HepG2 (cell line): ENCODE results near the gene GMEB1. TPM values are rescaled to one million over a fixed set of nuclear protein-coding genes. Genes with fewer than 3 reads are reported as not detected.

ENCODE experiments used
- ATAC-seq: fragments of 200-7000 bp; cut with Tn5 transposase; 3 replicates; pipeline ENCODE4 v1.9.1; 2020; ENCODE audit warnings: mild to moderate bottlenecking, moderate library complexity
- BruUV-seq: library from RNA; stranded (reverse); fragments of 400-500 nt; replicated peaks from 2 replicates; lab custom pipeline; 2021; lab: Mats Ljungman, UMichigan
- CTCF ChIA-PET: fragments of 300-600 bp; formaldehyde crosslinking; extraction: SDS; loops from one replicate; lab custom pipeline; 2021; ENCODE audit warnings: low total read pairs, inconsistent platforms, low intra/inter-chr PET ratio; lab: Yijun Ruan, JAX
- POLR2A ChIA-PET: fragments of 350-600 bp; sonication (Branson Sonifier 250); formaldehyde crosslinking; loops from one replicate; lab custom pipeline; 2020; ENCODE audit warnings: antibody characterized with exemption, inconsistent platforms; lab: Yijun Ruan, JAX
- DNase-seq: peaks from one replicate; pipeline ENCODE4 v3.0.0-alpha.2; 2015; ENCODE audit warnings: low spot score
- FAIRE-seq: peaks from 3 replicates; lab custom pipeline; 2011; peaks lifted over from hg19 to GRCh38; lab: Jason Lieb, UNC
- H2AFZ ChIP-seq: one replicate; pipeline ENCODE4 v1.6.1; 2011; ENCODE audit warnings: low read length, inconsistent platforms
- H3K27ac ChIP-seq: fragments of 300-600 bp; 3 replicates; pipeline ENCODE4 v1.8.0; 2011; ENCODE audit warnings: mixed run types, mild to moderate bottlenecking, mixed read lengths, low read length, inconsistent platforms; ENCODE audit not compliant: insufficient read depth; ENCODE audit errors: extremely low read length
- H3K27me3 ChIP-seq, 2 experiments: fragments of 200-600 bp in 1 of 2; 2 replicates in 1 of 2; 3 replicates in 1 of 2; pipeline versions ENCODE4 v1.6.0 to v1.8.0; 2011; ENCODE audit warnings: low read length in 2 of 2, mild to moderate bottlenecking in 2 of 2, moderate library complexity in 2 of 2, inconsistent platforms in 1 of 2; ENCODE audit not compliant: insufficient read depth in 2 of 2, control insufficient read depth in 1 of 2
- H3K36me3 ChIP-seq, 2 experiments: fragments of 200-600 bp in 1 of 2; replicated peaks in 1 of 2; 2 replicates in 1 of 2; 3 replicates in 1 of 2; pipeline versions ENCODE4 v1.5.1 to v1.8.0; 2011; ENCODE audit warnings: low read length in 2 of 2, inconsistent platforms in 1 of 2; ENCODE audit not compliant: insufficient read depth in 2 of 2, control insufficient read depth in 1 of 2
- H3K4me1 ChIP-seq: 2 replicates; pipeline ENCODE4 v1.5.1; 2012; ENCODE audit warnings: low read length, inconsistent platforms; ENCODE audit not compliant: insufficient read depth
- H3K4me2 ChIP-seq: 2 replicates; pipeline ENCODE4 v1.6.0; 2011; ENCODE audit warnings: low read depth, low read length, inconsistent platforms
- H3K4me3 ChIP-seq, 3 experiments: fragments of 200-600 bp in 1 of 3; sonication (generic), shearing (Covaris generic) in 1 of 3; replicated peaks in 1 of 3; 2 replicates each; pipeline ENCODE4 v1.5.1; 2011 to 2016; ENCODE audit warnings: low read length in 3 of 3, inconsistent platforms in 2 of 3, low read depth in 2 of 3, mild to moderate bottlenecking in 2 of 3, control low read depth in 1 of 3, mixed read lengths in 1 of 3; ENCODE audit not compliant: insufficient read depth in 1 of 3
- H3K79me2 ChIP-seq: one replicate; pipeline ENCODE4 v1.6.1; 2011; ENCODE audit warnings: low read length, inconsistent platforms; ENCODE audit not compliant: insufficient read depth
- H3K9ac ChIP-seq: 2 replicates; pipeline ENCODE4 v1.6.0; 2011; ENCODE audit warnings: mild to moderate bottlenecking, low read depth, low read length, inconsistent platforms; ENCODE audit not compliant: insufficient read depth
- H3K9me3 ChIP-seq: 2 replicates; pipeline ENCODE4 v1.5.1; 2012; ENCODE audit warnings: mild to moderate bottlenecking, low read length
- H4K20me1 ChIP-seq: 2 replicates; pipeline ENCODE4 v1.6.0; 2011; ENCODE audit warnings: inconsistent platforms, mild to moderate bottlenecking, low read length, moderate library complexity; ENCODE audit not compliant: insufficient read depth
- ELF3 ChIP-seq: IDR thresholded peaks from 2 replicates; pipeline ENCODE4 v1.6.1; 2016; ENCODE audit warnings: missing genetic modification reagents, missing compliant biosample characterization
- GTF2F1 ChIP-seq: fragments of 150-350 bp; IDR thresholded peaks from 2 replicates; pipeline ENCODE4 v1.6.1; 2014; ENCODE audit warnings: low read length
- GZF1 ChIP-seq: sonication (generic); formaldehyde crosslinking; IDR thresholded peaks from 2 replicates; pipeline ENCODE4 v1.5.1; 2020; ENCODE audit warnings: mild to moderate bottlenecking, missing genetic modification reagents
- KLF16 ChIP-seq, 2 experiments: sonication (generic) in 1 of 2; formaldehyde crosslinking in 1 of 2; IDR thresholded peaks; 2 replicates each; pipeline versions ENCODE4 v1.6.1 to v1.8.0; 2016 to 2023; ENCODE audit warnings: missing genetic modification reagents in 2 of 2, missing compliant biosample characterization in 1 of 2
- MEIS2 ChIP-seq: sonication (generic); formaldehyde crosslinking; IDR thresholded peaks from 2 replicates; pipeline ENCODE4 v1.9.0; 2021; ENCODE audit warnings: mild to moderate bottlenecking, missing genetic modification reagents
- PHB2 ChIP-seq: fragments of 450-650 bp; IDR thresholded peaks from 2 replicates; pipeline ENCODE4 v1.6.1; 2018; ENCODE audit not compliant: partially characterized antibody
- RARG ChIP-seq: sonication (generic); formaldehyde crosslinking; IDR thresholded peaks from 2 replicates; pipeline ENCODE4 v1.4.0; 2020; ENCODE audit warnings: low read depth, mild to moderate bottlenecking, missing genetic modification reagents
- RBM39 ChIP-seq: fragments of 200-400 bp; formaldehyde crosslinking; IDR thresholded peaks from one replicate; pipeline ENCODE4 v1.6.1; 2018; ENCODE audit warnings: antibody characterized with exemption, mild to moderate bottlenecking, low read depth, low read length; ENCODE audit not compliant: poor library complexity, severe bottlenecking
- RORA ChIP-seq: sonication (generic); formaldehyde crosslinking; IDR thresholded peaks from 2 replicates; pipeline ENCODE4 v1.5.0; 2020; ENCODE audit warnings: mild to moderate bottlenecking, missing genetic modification reagents, moderate library complexity
- ZBTB20 ChIP-seq: sonication (generic); formaldehyde crosslinking; IDR thresholded peaks from 2 replicates; pipeline ENCODE4 v1.8.1; 2023; ENCODE audit warnings: missing genetic modification reagents, low read depth, mild to moderate bottlenecking, borderline replicate concordance
- ZBTB7A ChIP-seq: sonication (generic); formaldehyde crosslinking; IDR thresholded peaks from 2 replicates; pipeline ENCODE4 v1.8.0; 2022; ENCODE audit warnings: mild to moderate bottlenecking, missing genetic modification reagents
- ZEB1 ChIP-seq: IDR thresholded peaks from 2 replicates; pipeline ENCODE4 v1.6.1; 2012; ENCODE audit warnings: mild to moderate bottlenecking, low read depth, inconsistent platforms; ENCODE audit not compliant: insufficient replicate concordance
- ZHX1 ChIP-seq: sonication (generic); formaldehyde crosslinking; IDR thresholded peaks from 2 replicates; pipeline ENCODE4 v1.8.1; 2022; ENCODE audit warnings: low read depth, mild to moderate bottlenecking, missing genetic modification reagents
- ZNF574 ChIP-seq: sonication (generic); formaldehyde crosslinking; IDR thresholded peaks from 2 replicates; pipeline ENCODE4 v1.4.0; 2020; ENCODE audit warnings: missing genetic modification reagents
- in situ Hi-C: cut with HindIII; loops from 2 replicates; pipeline ENCODE4 v1.10.0; 2017; ENCODE audit warnings: low pct_unique_long_range_greater_than_20kb; ENCODE audit not compliant: extremely low pct_ligation_motif_present
- intact Hi-C: fragments of 100-400 bp; cut with micrococcal nuclease; formaldehyde crosslinking; loops from one replicate; pipeline ENCODE4 v1.10.0; 2022; ENCODE audit not compliant: unreplicated experiment
- polyA plus RNA-seq, 8 experiments: library from polyadenylated mRNA; depleted of rRNA in 3 of 8; stranded (reverse) in 7 of 8; unstranded in 1 of 8; fragments of >200 nt; fragmentation: Illumina TruSeq in 4 of 8; extraction: Trizol in 4 of 8; gene quantifications; 2 replicates each; pipeline versions ENCODE4 v1.2.1 to v1.2.3, GENCODE V29; 2011 to 2016; ENCODE audit warnings: low read depth in 4 of 8, missing spikeins in 1 of 8, mixed read lengths in 1 of 8; ENCODE audit not compliant: insufficient read depth in 1 of 8
- total RNA-seq, 5 experiments: library from RNA; depleted of rRNA; stranded (reverse); fragments of >200 nt; fragmentation: Illumina TruSeq; extraction: Trizol; gene quantifications; 2 replicates each; pipeline ENCODE4 v1.2.3, GENCODE V29; 2016; ENCODE audit warnings: low read depth in 1 of 5
- TF ChIP-seq, protein P1 (sequence below): sonication (generic); formaldehyde crosslinking; IDR thresholded peaks from 2 replicates; pipeline ENCODE4 v1.5.1; 2020; ENCODE audit warnings: missing genetic modification reagents, mild to moderate bottlenecking, borderline replicate concordance
- TF ChIP-seq, protein P2 (sequence below): conservative IDR thresholded peaks from 2 replicates; pipeline ENCODE4 v1.6.1; 2018; ENCODE audit warnings: missing genetic modification reagents

Gene GMEB1
- total and polyA plus RNA-seq, 2 of the 13 experiments (the other 11 are each of a cell fraction or from before 2014, with no cell fraction given), result 3.0 to 6.0 TPM

- H3K79me2 ChIP-seq, result no peaks in the 10 kb centered on the region
- CTCF ChIA-PET, result no interaction called here
- in situ Hi-C loops, result no loop called here
These were observed 50.7 kb downstream of the GMEB1 start for GRCh38 chr1:28719332-28719619.

More at GRCh38 chr1:28719332-28719619, 50.7 kb downstream of the GMEB1 start:
- H2AFZ ChIP-seq, result no peak overlapping the region
- peaks cover 6% of the 10 kb centered on the region in 2 experiments; a peak in 3 of 5 replicates for H3K36me3 ChIP-seq
- H3K27ac ChIP-seq, result no peak overlapping the region
- no peak for ATAC-seq
- no peak for FAIRE-seq
- BruUV-seq, result no TSS peak
- no peak overlapping the region for H3K9ac ChIP-seq
- no peak overlapping the region for H3K4me3 ChIP-seq
- H3K4me2 ChIP-seq, result no peak overlapping the region
- DNase-seq, result no peak
- no peaks in the 10 kb centered on the region for H4K20me1 ChIP-seq
- POLR2A ChIA-PET, result no interaction called here
- H3K4me1 ChIP-seq, result peaks cover 9% of the 10 kb centered on the region
- TF ChIP-seq RORA (CRISPR knock-in tag), result no peak
- TF ChIP-seq, protein P1, sequence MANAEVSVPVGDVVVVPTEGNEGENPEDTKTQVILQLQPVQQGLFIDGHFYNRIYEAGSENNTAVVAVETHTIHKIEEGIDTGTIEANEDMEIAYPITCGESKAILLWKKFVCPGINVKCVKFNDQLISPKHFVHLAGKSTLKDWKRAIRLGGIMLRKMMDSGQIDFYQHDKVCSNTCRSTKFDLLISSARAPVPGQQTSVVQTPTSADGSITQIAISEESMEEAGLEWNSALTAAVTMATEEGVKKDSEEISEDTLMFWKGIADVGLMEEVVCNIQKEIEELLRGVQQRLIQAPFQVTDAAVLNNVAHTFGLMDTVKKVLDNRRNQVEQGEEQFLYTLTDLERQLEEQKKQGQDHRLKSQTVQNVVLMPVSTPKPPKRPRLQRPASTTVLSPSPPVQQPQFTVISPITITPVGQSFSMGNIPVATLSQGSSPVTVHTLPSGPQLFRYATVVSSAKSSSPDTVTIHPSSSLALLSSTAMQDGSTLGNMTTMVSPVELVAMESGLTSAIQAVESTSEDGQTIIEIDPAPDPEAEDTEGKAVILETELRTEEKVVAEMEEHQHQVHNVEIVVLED (CRISPR knock-in tag), result no peak
- TF ChIP-seq KLF16 (CRISPR knock-in tag; IDR thresholded peaks at IDR 0.05), result no peak
- no peak for TF ChIP-seq GTF2F1
- no peak for TF ChIP-seq MEIS2 (CRISPR knock-in tag)
- no peak for TF ChIP-seq ELF3 (CRISPR knock-in tag)
- TF ChIP-seq ZEB1, result no peak
- no peak for TF ChIP-seq ZHX1 (CRISPR knock-in tag)
- no peak for TF ChIP-seq GZF1 (CRISPR knock-in tag)
- no peak for TF ChIP-seq ZBTB20 (CRISPR knock-in tag)
- no peak for TF ChIP-seq PHB2
- TF ChIP-seq ZBTB7A (CRISPR knock-in tag), result no peak
- TF ChIP-seq RARG (CRISPR knock-in tag), result no peak
- TF ChIP-seq ZNF574 (CRISPR knock-in tag), result no peak
- no peak for TF ChIP-seq RBM39
- TF ChIP-seq, protein P2, sequence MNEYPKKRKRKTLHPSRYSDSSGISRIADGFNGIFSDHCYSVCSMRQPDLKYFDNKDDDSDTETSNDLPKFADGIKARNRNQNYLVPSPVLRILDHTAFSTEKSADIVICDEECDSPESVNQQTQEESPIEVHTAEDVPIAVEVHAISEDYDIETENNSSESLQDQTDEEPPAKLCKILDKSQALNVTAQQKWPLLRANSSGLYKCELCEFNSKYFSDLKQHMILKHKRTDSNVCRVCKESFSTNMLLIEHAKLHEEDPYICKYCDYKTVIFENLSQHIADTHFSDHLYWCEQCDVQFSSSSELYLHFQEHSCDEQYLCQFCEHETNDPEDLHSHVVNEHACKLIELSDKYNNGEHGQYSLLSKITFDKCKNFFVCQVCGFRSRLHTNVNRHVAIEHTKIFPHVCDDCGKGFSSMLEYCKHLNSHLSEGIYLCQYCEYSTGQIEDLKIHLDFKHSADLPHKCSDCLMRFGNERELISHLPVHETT (CRISPR knock-in tag), result no peak
- TF ChIP-seq, all 625 proteins: peak for 0
- intact Hi-C loops, result no loop called here
- no peaks in the 10 kb centered on the region for H3K9me3 ChIP-seq
- no peaks in the 10 kb centered on the region; a peak in 1 of 5 replicates for H3K27me3 ChIP-seq
